NT2/D1 (cell line): ENCODE measurements around the gene CADPS2.
A peak's percentile ranks its signal among the peaks of the same experiment; 100 is the strongest.

Experiments
- SUZ12 ChIP-seq: IDR thresholded peaks from 2 replicates; pipeline ENCODE4 v1.6.1; 2011; ENCODE audit not compliant: insufficient read length, insufficient read depth; ENCODE audit errors: extremely low read depth
- ZNF274 ChIP-seq: IDR thresholded peaks from 2 replicates; pipeline ENCODE4 v1.6.1; 2011; ENCODE audit warnings: mild to moderate bottlenecking, low read depth, low read length

GRCh38 chr7:122300956-122301833 lies 585.1 kb downstream of the CADPS2 start:
- TF ChIP-seq SUZ12 (peak; percentile 18), ZNF274 (no peak)
